HepG2 (cell line): Measurements from ENCODE around the gene MAPK12. TPM values are rescaled to one million over a fixed set of nuclear protein-coding genes. Genes with fewer than 3 reads are reported as not detected.

Experiments used
- MYNN ChIP-seq: sonication (generic); formaldehyde crosslinking; IDR thresholded peaks from 2 replicates; pipeline ENCODE4 v1.4.0; 2020; ENCODE audit warnings: mild to moderate bottlenecking, low read depth, missing genetic modification reagents
- NFYC ChIP-seq: IDR thresholded peaks from 2 replicates; pipeline ENCODE4 v1.6.1; 2016; ENCODE audit warnings: missing genetic modification reagents, missing compliant biosample characterization
- POGZ ChIP-seq: sonication (generic); formaldehyde crosslinking; IDR thresholded peaks from 2 replicates; pipeline ENCODE4 v1.4.0; 2020; ENCODE audit warnings: mild to moderate bottlenecking, missing genetic modification reagents
- ZNF230 ChIP-seq: sonication (generic); formaldehyde crosslinking; IDR thresholded peaks from 2 replicates; pipeline ENCODE4 v1.4.0; 2020; ENCODE audit warnings: mild to moderate bottlenecking, missing genetic modification reagents
- ZNF598 ChIP-seq: sonication (generic); formaldehyde crosslinking; IDR thresholded peaks from 2 replicates; pipeline ENCODE4 v1.5.1; 2020; ENCODE audit warnings: mild to moderate bottlenecking, missing genetic modification reagents, borderline replicate concordance
- ZNF724P ChIP-seq: sonication (generic); formaldehyde crosslinking; IDR thresholded peaks from 2 replicates; pipeline ENCODE4 v1.8.0; 2022; ENCODE audit warnings: missing genetic modification reagents, borderline replicate concordance
- ZSCAN30 ChIP-seq: sonication (generic); formaldehyde crosslinking; IDR thresholded peaks from 2 replicates; pipeline ENCODE4 v1.5.0; 2020; ENCODE audit warnings: mild to moderate bottlenecking, missing genetic modification reagents
- polyA plus RNA-seq, 8 experiments: library from polyadenylated mRNA; depleted of rRNA in 3 of 8; stranded (reverse) in 7 of 8; unstranded in 1 of 8; fragments of >200 nt; fragmentation: Illumina TruSeq in 4 of 8; extraction: Trizol in 4 of 8; gene quantifications; 2 replicates each; pipeline versions ENCODE4 v1.2.1 to v1.2.3, GENCODE V29; 2011 to 2016; ENCODE audit warnings: low read depth in 4 of 8, missing spikeins in 1 of 8, mixed read lengths in 1 of 8; ENCODE audit not compliant: insufficient read depth in 1 of 8
- total RNA-seq, 5 experiments: library from RNA; depleted of rRNA; stranded (reverse); fragments of >200 nt; fragmentation: Illumina TruSeq; extraction: Trizol; gene quantifications; 2 replicates each; pipeline ENCODE4 v1.2.3, GENCODE V29; 2016; ENCODE audit warnings: low read depth in 1 of 5
- TF ChIP-seq, protein P1 (sequence below): sonication (generic); formaldehyde crosslinking; conservative IDR thresholded peaks from 2 replicates; pipeline ENCODE4 v1.4.0; 2020; ENCODE audit warnings: missing genetic modification reagents
- TF ChIP-seq, protein P2 (sequence below): sonication (generic); formaldehyde crosslinking; IDR thresholded peaks from 2 replicates; pipeline ENCODE4 v1.4.0; 2020; ENCODE audit warnings: missing genetic modification reagents, borderline replicate concordance
- TF ChIP-seq, protein P3 (sequence below): IDR thresholded peaks from 2 replicates; pipeline ENCODE4 v1.4.0; 2020; ENCODE audit warnings: mild to moderate bottlenecking, missing genetic modification reagents
- TF ChIP-seq, protein P4 (sequence below): sonication (generic); formaldehyde crosslinking; IDR thresholded peaks from 2 replicates; pipeline ENCODE4 v1.4.0; 2020; ENCODE audit warnings: missing genetic modification reagents

The MAPK12 gene
- total and polyA plus RNA-seq, 2 of the 13 experiments (the other 11 are each of a cell fraction or from before 2014, with no cell fraction given): 22.2 to 23.3 TPM

DNA sequence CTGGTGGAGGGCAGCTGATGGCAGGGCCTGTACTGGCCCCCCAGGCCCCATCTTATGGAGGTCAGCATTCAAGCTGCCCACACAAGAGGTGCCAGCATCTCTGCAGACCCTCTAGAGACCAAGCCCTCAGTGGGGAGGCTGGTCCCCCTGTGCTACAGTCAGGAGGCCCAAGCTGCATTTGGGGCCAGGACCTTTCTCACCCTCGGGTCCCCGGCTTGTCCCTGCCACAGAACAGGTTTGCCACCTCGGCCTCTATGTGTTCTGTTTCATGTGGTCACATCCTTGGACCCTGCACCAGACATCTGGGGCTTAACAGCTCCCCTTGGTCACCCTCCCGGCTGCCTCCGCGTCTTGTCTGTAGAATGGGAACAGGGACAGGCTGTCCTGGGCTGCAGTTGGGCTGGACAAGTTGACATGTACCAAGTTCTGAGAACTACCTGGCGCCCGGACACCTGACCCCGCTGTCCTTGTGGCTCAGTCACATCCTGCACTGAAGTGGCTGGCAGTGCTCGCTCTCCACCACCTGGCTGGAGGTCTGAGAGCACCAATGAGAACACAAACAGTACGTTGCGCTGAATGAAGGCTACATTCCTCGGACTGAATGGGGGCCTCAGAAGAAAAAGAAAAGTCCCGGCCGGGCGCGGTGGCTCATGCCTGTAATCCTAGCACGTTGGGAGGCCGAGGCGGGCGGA lies 48.7 kb upstream of the MAPK12 start (continued):
- no peak for TF ChIP-seq ZNF598 (CRISPR knock-in tag)
- TF ChIP-seq, protein P1, sequence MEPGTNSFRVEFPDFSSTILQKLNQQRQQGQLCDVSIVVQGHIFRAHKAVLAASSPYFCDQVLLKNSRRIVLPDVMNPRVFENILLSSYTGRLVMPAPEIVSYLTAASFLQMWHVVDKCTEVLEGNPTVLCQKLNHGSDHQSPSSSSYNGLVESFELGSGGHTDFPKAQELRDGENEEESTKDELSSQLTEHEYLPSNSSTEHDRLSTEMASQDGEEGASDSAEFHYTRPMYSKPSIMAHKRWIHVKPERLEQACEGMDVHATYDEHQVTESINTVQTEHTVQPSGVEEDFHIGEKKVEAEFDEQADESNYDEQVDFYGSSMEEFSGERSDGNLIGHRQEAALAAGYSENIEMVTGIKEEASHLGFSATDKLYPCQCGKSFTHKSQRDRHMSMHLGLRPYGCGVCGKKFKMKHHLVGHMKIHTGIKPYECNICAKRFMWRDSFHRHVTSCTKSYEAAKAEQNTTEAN (CRISPR knock-in tag): no peak
- no peak for TF ChIP-seq ZSCAN30
- no peak for TF ChIP-seq POGZ (CRISPR knock-in tag)
- TF ChIP-seq, protein P2, sequence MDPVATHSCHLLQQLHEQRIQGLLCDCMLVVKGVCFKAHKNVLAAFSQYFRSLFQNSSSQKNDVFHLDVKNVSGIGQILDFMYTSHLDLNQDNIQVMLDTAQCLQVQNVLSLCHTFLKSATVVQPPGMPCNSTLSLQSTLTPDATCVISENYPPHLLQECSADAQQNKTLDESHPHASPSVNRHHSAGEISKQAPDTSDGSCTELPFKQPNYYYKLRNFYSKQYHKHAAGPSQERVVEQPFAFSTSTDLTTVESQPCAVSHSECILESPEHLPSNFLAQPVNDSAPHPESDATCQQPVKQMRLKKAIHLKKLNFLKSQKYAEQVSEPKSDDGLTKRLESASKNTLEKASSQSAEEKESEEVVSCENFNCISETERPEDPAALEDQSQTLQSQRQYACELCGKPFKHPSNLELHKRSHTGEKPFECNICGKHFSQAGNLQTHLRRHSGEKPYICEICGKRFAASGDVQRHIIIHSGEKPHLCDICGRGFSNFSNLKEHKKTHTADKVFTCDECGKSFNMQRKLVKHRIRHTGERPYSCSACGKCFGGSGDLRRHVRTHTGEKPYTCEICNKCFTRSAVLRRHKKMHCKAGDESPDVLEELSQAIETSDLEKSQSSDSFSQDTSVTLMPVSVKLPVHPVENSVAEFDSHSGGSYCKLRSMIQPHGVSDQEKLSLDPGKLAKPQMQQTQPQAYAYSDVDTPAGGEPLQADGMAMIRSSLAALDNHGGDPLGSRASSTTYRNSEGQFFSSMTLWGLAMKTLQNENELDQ: no peak
- TF ChIP-seq, protein P3, sequence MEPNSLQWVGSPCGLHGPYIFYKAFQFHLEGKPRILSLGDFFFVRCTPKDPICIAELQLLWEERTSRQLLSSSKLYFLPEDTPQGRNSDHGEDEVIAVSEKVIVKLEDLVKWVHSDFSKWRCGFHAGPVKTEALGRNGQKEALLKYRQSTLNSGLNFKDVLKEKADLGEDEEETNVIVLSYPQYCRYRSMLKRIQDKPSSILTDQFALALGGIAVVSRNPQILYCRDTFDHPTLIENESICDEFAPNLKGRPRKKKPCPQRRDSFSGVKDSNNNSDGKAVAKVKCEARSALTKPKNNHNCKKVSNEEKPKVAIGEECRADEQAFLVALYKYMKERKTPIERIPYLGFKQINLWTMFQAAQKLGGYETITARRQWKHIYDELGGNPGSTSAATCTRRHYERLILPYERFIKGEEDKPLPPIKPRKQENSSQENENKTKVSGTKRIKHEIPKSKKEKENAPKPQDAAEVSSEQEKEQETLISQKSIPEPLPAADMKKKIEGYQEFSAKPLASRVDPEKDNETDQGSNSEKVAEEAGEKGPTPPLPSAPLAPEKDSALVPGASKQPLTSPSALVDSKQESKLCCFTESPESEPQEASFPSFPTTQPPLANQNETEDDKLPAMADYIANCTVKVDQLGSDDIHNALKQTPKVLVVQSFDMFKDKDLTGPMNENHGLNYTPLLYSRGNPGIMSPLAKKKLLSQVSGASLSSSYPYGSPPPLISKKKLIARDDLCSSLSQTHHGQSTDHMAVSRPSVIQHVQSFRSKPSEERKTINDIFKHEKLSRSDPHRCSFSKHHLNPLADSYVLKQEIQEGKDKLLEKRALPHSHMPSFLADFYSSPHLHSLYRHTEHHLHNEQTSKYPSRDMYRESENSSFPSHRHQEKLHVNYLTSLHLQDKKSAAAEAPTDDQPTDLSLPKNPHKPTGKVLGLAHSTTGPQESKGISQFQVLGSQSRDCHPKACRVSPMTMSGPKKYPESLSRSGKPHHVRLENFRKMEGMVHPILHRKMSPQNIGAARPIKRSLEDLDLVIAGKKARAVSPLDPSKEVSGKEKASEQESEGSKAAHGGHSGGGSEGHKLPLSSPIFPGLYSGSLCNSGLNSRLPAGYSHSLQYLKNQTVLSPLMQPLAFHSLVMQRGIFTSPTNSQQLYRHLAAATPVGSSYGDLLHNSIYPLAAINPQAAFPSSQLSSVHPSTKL: no peak
- TF ChIP-seq ZNF230 (CRISPR knock-in tag): 0 out of 2 replicates have a peak, but pooled peaks have one; percentile 59
- no peak for TF ChIP-seq MYNN
- no peak; the same call in 1 of the 2 replicates for TF ChIP-seq ZNF724P (CRISPR knock-in tag)
- TF ChIP-seq NFYC: 0 out of 2 replicates have a peak, but pooled peaks have one; percentile 7
- TF ChIP-seq, protein P4, sequence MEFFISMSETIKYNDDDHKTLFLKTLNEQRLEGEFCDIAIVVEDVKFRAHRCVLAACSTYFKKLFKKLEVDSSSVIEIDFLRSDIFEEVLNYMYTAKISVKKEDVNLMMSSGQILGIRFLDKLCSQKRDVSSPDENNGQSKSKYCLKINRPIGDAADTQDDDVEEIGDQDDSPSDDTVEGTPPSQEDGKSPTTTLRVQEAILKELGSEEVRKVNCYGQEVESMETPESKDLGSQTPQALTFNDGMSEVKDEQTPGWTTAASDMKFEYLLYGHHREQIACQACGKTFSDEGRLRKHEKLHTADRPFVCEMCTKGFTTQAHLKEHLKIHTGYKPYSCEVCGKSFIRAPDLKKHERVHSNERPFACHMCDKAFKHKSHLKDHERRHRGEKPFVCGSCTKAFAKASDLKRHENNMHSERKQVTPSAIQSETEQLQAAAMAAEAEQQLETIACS: no peak
